GM21737 (cell line): ENCODE measurements around the gene STRN4.
"Not testable (repeated sequence)": the region's sequence is repeated elsewhere in the genome, so short reads cannot be mapped to it uniquely, and the experiment has no call there.

Experiments
- ATAC-seq: cut with Tn5 transposase; IDR thresholded peaks from one replicate; pipeline ENCODE4 v1.9.1; 2021; ENCODE audit warnings: mild to moderate bottlenecking, moderate library complexity; ENCODE audit not compliant: unreplicated experiment

The STRN4 gene

GRCh38 chr19:46746281-46747057 is at the start of gene STRN4:
TSS of gene STRN4 (minus strand) at chr19:46746450. CDS start at chr19:46746430, 20 bp downstream.
- peak; percentile 60 for ATAC-seq

- ATAC-seq: no peak
These were observed 45.7 kb upstream of the STRN4 start for GRCh38 chr19:46791944-46792343.

GRCh38 chr19:46789371-46789770 is 43.1 kb upstream of the STRN4 start:
- ATAC-seq: no peak

- no peak for ATAC-seq
These were observed 42.7 kb upstream of the STRN4 start for GRCh38 chr19:46788968-46789338.

- ATAC-seq: peak; percentile 62
These were observed 42.2 kb upstream of the STRN4 start, which contains the start of gene SLC1A5 for GRCh38 chr19:46788262-46788967. TSS of gene SLC1A5 (minus strand) at chr19:46788594. CDS start at chr19:46787965, 629 bp downstream.

GRCh38 chr19:46787331-46788261 is 41.3 kb upstream of the STRN4 start:
- no peak for ATAC-seq

GRCh38 chr19:46787040-46787330 is 40.7 kb upstream of the STRN4 start:
- ATAC-seq: no peak

GRCh38 chr19:46786236-46787039 is 40.2 kb upstream of the STRN4 start:
- ATAC-seq: peak; percentile 39

- ATAC-seq: no peak
These were observed 39.7 kb upstream of the STRN4 start for GRCh38 chr19:46785980-46786235.

- ATAC-seq: no peak
These were observed 39.1 kb upstream of the STRN4 start for GRCh38 chr19:46785054-46785979.

GRCh38 chr19:46784262-46785053 is 38.2 kb upstream of the STRN4 start:
- no peak for ATAC-seq

- no peak for ATAC-seq
These were observed 37.4 kb upstream of the STRN4 start for GRCh38 chr19:46783670-46784069.

- ATAC-seq: no peak
These were observed 36.2 kb upstream of the STRN4 start for GRCh38 chr19:46782355-46783019.

GRCh38 chr19:46777956-46778645 is 31.9 kb upstream of the STRN4 start:
- ATAC-seq: not testable (repeated sequence)

GRCh38 chr19:46776927-46777911 is 31.0 kb upstream of the STRN4 start:
- ATAC-seq: no peak

- no peak for ATAC-seq
These were observed 29.5 kb upstream of the STRN4 start for GRCh38 chr19:46775642-46776258.
